ENCODE measurements around the gene SCML2.
"Not testable (repeated sequence)": the region's sequence is repeated elsewhere in the genome, so short reads cannot be mapped to it uniquely, and the experiment has no call there.

SCML2 gene

DNA sequence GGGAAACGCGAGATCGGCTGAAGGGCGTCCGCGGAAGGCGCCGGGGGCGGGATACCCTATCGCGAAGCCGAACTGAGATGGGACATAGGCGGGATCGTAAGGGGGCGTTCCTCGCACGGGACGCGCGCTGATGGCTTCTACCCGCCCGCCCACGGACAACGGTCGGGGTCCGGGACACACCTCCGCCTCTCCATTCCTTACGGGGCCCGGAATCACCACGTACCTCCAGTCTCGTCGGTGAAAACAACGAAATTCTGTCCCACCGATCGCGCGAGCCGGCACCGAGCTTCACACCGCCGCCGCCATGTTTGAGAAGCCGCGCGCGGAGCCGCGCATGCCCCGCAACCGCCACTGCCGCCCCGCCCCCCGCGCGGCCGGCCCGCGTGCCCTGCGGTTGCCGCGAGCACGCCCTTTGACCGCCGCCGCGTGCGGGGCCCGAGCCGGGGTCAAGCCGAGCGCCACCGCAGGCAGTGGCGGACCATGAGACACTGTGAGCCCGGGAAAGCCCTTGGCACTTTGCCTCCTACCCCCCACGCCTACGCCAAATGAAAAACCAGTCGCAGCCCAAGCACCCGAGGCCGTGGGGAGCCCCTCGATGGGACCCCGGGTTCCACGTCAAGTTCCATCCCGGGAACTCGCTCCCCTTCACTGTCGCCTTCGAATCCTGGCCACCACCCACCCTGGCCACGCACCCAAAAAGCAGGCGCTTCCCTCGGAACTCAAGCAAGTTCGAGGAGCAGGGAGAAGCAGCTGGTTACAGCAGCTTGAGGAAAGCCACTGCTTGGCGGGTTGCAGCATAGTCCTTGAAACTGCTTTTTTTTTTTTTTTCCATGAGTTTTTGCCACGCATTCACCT lies at the start of gene SCML2:
SCML2 (minus strand) TSS at position 320 of the 855 bp plus-strand sequence. CDS start 20,617 bp downstream, outside the sequence.
- DNase-seq, result peak; percentile 3

DNA sequence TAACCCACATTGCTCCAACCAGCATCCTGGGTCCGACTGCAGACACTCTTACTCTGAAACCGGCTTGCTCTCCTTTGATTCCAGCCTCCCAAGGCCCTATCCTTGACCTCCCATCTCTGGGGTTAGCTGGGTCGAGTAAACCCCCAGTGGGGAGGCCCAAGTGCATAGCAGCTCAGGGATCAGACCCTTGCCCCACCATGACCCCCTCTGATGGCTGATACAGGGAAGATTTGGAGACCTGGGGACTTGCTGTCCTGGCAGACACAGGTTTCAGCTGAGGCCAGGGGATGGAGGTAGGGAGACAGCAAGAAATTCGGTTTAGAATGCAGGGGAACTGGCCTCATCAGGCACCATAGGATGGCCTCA lies 47.3 kb upstream of the SCML2 start:
- no peak for DNase-seq

DNA sequence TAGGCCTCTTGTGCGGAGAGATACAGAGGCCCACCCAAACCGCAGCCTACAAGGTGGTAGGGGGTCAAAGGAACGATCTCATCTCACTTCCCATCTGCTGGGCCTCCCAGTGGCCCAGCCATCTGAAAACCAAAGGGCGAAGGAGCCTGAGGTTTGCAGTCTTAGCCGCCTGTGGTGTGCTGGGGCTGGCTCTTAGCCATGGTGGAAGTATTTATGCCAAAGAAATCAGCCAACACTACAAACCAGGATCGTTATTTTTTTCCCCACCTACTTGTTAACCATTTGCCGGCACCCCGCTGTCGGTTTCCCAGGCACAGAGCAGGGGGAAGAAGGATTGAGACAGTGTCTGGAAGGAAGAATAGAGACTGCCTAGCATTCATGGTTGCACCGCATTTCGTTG lies 40.0 kb upstream of the SCML2 start:
- DNase-seq, result no peak

- peak; percentile 3 for DNase-seq
Measured at GRCh38 chrX:18390941-18391538, 36.6 kb upstream of the SCML2 start.

DNA sequence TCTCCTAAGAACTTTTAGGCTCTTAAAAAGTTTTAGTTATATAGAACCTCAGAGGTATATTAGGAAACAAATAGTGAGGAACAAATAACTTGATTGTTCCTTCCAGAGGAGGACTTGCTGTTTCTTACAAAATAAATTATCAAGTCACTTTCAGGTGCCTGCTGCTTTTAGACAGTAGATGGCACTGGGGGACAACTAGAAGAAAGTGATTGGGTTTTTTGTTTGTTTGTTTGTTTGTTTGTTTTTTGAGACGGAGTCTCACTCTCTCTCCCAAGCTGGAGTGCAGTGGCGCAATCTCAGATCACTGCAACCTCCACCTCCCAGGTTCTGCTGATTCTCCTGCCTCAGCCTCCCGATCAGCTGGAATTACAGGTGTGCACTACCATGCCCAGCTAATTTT lies 35.5 kb upstream of the SCML2 start:
- DNase-seq, result no peak

GRCh38 chrX:18377796-18378195 lies 23.3 kb upstream of the SCML2 start:
- DNase-seq, result no peak

GRCh38 chrX:18375131-18375805 lies 20.8 kb upstream of the SCML2 start:
- DNase-seq, result not testable (repeated sequence)

- DNase-seq, result not testable (repeated sequence)
Measured at GRCh38 chrX:18369096-18369495, 14.6 kb upstream of the SCML2 start.

GRCh38 chrX:18368402-18368801 lies 13.9 kb upstream of the SCML2 start:
- DNase-seq, result no peak

DNA sequence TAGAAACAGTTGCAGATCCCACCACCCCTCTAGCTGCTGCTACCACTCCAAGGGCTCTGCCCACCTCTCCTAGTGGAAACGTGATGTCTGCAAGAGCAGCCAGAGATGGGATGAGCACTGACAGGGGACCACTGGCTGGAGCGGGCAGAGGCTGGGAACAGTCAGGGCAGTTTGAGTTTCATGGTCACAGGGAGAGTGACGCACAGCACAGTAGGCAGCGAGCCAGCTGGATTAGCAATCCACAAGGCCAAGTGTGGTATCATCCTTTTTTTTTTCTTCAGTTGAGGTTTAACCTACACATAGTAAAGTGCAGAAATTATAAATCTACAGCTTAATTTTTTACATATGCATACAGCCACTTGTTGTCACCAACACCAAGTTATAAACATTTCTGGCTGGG lies 6.4 kb upstream of the SCML2 start:
- DNase-seq, result no peak

DNA sequence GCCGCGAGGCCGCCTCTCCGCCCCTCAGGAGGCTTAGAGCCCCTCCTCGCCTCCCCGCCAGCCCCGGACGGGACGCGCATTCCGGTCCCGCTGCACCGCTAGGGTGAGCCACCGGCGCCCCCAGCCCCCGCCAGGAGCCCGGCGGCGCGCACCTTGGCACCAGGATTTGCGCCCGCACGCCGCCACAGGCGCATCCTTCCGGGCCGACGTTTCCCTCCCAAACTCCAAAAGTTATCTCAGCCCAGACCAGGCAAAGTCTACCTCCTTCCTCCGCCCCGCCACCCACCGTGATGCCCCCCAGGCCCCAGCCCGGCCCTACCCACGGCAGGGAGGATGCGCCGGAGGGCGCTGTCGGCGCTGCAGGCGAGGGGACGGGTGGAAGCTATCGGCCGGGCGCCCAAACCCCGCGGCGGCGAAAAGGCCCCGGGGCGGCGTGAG lies 538 bp downstream of the SCML2 start:
- no peak for DNase-seq

DNA sequence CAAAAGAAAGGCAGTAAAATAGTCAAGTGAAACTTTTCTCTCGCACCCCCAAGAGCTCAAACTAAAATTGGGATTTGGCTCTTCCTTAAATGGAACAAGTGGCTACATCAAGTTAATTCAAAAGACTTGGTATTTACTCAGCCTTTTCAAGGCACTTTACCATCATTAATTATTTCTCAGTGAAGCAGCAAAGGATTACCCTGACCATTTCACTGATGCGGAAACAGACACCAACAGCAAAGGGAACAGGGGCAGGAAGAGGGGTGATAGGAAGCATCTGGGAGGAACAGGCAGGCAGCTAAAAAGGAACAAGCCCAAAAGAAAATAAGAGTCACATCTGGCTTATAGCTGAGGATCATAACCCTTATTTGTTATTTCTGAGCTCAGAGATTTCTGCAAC lies 2.7 kb downstream of the SCML2 start:
- no peak for DNase-seq

- no peak for DNase-seq
Measured at GRCh38 chrX:18348047-18348446, 6.4 kb downstream of the SCML2 start.

- no peak for DNase-seq
Measured at GRCh38 chrX:18309401-18309800, 45.1 kb downstream of the SCML2 start.

DNA sequence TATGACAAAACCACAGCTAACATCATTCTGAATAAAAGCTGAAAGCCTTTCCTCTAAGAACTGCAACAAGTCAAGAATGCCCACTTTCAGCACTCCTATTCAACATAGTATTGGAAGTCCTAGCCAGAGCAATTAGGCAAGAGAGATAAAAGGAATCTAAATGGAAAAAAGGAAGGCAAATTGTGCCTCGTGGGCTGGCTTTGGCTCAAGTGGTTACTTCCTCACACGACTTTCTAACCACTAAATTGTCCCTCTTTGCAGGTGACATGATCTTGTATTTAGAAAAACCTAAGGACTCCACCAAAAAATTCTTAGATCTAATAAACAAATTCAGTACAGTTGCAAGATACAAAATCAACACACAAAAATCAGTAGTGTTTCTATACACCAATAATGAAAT lies 57.2 kb downstream of the SCML2 start:
- DNase-seq, result no peak

DNA sequence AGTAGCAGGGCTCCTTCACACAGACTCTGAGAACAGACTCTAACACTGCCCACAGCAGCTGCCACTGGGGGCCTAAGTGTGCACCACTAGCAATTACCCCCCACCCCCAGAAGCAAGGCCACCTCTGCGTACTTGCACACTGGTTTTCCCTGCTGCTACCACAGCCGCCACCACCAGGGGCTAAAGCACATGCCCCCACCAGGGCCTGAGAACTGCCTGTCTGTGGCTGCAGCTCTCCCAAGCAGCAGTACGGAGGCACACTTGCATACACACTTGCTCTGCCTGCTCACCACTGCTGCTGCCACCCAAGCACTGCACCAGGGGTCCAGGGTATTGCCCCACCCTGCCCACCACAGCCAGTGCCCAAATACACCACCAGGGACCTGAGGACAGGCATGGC lies 59.6 kb downstream of the SCML2 start:
- DNase-seq, result no peak

DNA sequence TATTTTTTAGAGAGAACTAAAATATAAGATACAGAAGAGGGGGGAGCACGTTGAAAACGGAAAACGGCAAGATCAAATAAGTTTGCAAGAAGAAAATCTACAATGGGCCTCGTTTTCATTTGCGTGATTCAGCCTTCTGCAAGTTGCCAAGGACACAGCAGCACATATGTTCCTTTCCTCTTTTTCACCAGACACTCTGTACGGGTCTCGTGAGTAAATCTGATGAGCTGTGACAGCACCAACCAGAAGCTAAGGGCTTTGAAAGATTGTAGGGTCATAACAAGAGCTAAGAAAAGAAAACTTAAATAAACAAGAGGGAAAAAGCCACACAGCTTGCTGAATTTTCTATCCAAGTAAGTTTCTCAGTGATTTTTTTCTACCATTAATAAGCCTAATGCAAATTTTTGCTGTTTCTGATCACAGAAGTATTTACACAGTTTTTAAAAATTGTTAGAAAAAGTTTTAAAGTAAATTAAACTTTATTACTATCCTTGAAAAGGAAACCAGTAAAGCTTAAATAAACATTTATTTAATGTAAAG lies 63.4 kb downstream of the SCML2 start:
- DNase-seq, result no peak

- DNase-seq, result no peak
Measured at GRCh38 chrX:18290200-18290599, 64.3 kb downstream of the SCML2 start.

DNA sequence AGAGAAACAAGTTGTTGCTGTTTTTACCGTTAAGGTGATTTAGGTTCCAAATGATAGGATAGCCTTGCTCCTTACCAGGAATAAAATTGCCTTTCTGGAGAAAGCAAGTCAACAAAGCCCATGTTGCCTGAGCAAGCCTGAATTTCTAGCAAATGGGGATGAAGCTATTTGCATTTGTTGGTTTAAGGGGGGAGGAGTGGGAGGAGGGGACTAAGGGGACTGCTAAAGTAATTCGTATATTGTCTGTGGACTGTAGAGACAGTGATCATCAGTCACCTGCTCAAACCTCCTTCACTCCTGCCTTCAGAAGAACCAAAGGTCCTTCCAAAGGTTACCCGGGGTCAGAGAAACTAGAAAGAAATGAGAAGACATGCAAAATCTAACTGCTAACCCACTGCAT lies 65.8 kb downstream of the SCML2 start:
- no peak for DNase-seq

GRCh38 chrX:18286322-18286831 lies 68.1 kb downstream of the SCML2 start:
- DNase-seq, result no peak

GRCh38 chrX:18278449-18278848 lies 76.0 kb downstream of the SCML2 start:
- no peak for DNase-seq

- no peak for DNase-seq
Measured at GRCh38 chrX:18272222-18272621, 82.3 kb downstream of the SCML2 start.

DNA sequence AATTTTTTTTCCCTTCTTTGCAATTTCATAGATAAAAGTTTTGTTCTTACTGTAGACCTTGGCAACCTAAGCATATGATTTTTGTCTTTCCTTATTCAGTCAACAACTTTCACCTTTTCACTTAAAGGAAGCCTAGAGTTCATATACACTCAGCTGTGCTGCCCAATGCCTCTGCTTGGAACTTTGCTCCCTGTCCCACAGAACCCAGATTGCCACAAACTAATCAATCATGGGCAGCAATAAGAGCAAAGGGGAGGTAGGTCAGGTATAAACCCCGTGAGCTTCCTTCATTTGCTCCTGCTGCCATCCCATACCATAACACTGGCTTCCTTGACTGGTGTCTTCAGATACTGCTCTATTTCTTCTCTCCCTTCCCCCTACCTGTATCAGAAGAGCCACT lies 82.8 kb downstream of the SCML2 start:
- no peak for DNase-seq

DNA sequence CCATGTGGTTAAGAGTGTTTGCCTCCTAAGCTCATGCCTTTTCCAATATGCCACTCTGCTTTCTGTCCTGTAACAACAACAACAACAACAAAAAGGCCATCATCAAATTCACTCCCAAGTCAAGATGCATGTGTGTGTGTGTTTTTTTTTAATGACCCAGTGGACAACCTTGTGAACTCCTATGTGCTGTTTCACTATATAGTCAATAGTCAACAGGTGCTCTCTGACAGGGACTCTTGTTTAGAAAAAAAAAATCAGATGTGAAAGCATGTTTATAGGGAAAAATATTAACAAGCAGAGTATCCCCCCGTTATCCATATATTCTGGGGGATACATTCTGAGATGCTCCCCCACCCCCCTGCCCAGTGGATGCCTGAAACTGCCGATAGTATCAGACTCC lies 83.2 kb downstream of the SCML2 start:
- no peak for DNase-seq
